Tibial artery (tissue), 4 donors: ENCODE measurements around the gene FEN1.

ENCODE experiments used
- DNase-seq, 2 donors: peaks; one replicate each; pipeline ENCODE4 v3.0.0-alpha.2; 2019
- H3K27ac ChIP-seq, 2 donors: fragments of 200-600 bp; sonication (generic) in 1 of 2; 1 replicate in 1 of 2; 2 replicates in 1 of 2; pipeline ENCODE4 v1.5.1; 2018 to 2019; ENCODE audit warnings: mild to moderate bottlenecking in 1 of 2
- H3K27me3 ChIP-seq, 2 donors: fragments of 200-600 bp; sonication (generic) in 1 of 2; one replicate each; pipeline versions ENCODE4 v1.5.1 to v1.6.0; 2016 to 2019
- H3K36me3 ChIP-seq, 3 donors: fragments of 200-600 bp; sonication (generic) in 2 of 3; one replicate each; pipeline ENCODE4 v1.5.1; 2016 to 2019; ENCODE audit warnings: mild to moderate bottlenecking in 2 of 3
- H3K4me1 ChIP-seq, 4 donors: fragments of 200-600 bp; sonication (generic) in 2 of 4; 1 replicate in 3 of 4; 2 replicates in 1 of 4; pipeline ENCODE4 v1.5.1; 2016 to 2019
- H3K4me3 ChIP-seq, 2 donors: fragments of 200-600 bp; sonication (generic) in 1 of 2; 1 replicate in 1 of 2; 2 replicates in 1 of 2; pipeline ENCODE4 v1.5.1; 2018 to 2019; ENCODE audit warnings: mild to moderate bottlenecking in 2 of 2
- H3K9me3 ChIP-seq, 3 donors: fragments of 200-600 bp; sonication (generic) in 1 of 3; one replicate each; pipeline ENCODE4 v1.5.1; 2016 to 2019
- intact Hi-C: fragments of 100-400 bp; cut with DNase I; formaldehyde crosslinking; loops from one replicate; pipeline ENCODE4 v1.15.0; 2023; ENCODE audit warnings: low total_unique reads
- TF ChIP-seq, protein P1 (sequence below), 2 experiments: fragments of 200-600 bp in 1 of 2; fragments of 450-650 bp in 1 of 2; IDR thresholded peaks; one replicate each; pipeline ENCODE4 v1.5.1; 2017 to 2019; ENCODE audit warnings: antibody characterized with exemption in 2 of 2, mild to moderate bottlenecking in 1 of 2, moderate library complexity in 1 of 2

FEN1 gene

DNA sequence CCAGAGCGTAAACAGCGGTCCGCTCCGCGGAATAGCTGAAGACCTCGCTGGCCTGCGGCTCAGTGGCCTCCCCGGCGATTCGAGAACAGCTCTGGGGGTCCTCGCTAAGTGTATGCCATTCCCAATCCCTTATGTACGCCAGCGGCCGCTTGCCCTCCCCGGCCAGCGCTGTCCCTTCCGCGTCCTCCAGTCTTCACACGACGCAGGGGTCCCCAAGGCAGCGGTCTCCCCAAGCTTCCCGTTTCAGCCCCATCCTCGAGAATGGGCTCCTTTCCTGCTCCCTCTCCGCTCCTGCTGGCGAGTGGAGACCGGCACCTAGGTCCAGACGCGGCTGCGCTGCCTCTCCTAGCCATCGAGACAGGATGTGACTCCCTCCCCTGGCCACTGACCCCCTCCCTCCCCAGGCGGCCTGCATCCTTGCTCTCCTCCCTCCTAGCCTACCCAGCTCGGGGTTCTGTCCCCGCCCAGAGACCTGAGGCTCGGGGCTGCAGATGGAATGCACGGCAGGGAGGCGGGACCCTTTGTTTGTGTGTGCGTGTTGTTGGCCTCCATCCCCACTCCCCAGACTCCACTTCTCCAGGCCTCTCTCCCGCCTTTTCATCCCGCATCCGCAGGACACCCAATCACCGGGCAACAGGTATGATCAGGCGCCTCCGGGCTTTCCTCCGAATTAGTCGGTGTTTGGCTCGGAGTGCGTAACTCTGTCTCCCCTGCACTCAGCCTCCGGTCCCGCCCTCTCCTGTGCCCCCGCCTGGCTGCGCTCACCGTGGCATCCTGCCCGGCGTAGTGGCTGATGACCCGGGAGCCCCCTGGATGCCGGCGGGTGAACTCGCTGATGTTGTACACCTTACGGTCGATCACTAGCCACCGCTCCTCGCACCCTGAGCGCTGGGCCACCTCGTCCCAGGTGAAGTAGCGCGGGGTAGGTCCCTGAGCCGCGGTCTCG lies 23.4 kb downstream of the FEN1 start:
- TF ChIP-seq, protein P1, sequence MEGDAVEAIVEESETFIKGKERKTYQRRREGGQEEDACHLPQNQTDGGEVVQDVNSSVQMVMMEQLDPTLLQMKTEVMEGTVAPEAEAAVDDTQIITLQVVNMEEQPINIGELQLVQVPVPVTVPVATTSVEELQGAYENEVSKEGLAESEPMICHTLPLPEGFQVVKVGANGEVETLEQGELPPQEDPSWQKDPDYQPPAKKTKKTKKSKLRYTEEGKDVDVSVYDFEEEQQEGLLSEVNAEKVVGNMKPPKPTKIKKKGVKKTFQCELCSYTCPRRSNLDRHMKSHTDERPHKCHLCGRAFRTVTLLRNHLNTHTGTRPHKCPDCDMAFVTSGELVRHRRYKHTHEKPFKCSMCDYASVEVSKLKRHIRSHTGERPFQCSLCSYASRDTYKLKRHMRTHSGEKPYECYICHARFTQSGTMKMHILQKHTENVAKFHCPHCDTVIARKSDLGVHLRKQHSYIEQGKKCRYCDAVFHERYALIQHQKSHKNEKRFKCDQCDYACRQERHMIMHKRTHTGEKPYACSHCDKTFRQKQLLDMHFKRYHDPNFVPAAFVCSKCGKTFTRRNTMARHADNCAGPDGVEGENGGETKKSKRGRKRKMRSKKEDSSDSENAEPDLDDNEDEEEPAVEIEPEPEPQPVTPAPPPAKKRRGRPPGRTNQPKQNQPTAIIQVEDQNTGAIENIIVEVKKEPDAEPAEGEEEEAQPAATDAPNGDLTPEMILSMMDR (IDR thresholded peaks at IDR 0.05) = no peak
- intact Hi-C loops = no loop called here
- H3K27ac ChIP-seq = peak overlapping the region; percentile 99
- peaks cover 17 to 22% (median 21%) of the 10 kb centered on the region in 3 donors for H3K36me3 ChIP-seq
- no peaks in the 10 kb centered on the region for H3K9me3 ChIP-seq
- H3K4me1 ChIP-seq = peaks cover 0 to 17% (median 9%) of the 10 kb centered on the region in 4 donors
- no peaks in the 10 kb centered on the region for H3K27me3 ChIP-seq
- peak; percentile 67 to 89 for DNase-seq
- peak overlapping the region; percentile 70 to 77 for H3K4me3 ChIP-seq

DNA sequence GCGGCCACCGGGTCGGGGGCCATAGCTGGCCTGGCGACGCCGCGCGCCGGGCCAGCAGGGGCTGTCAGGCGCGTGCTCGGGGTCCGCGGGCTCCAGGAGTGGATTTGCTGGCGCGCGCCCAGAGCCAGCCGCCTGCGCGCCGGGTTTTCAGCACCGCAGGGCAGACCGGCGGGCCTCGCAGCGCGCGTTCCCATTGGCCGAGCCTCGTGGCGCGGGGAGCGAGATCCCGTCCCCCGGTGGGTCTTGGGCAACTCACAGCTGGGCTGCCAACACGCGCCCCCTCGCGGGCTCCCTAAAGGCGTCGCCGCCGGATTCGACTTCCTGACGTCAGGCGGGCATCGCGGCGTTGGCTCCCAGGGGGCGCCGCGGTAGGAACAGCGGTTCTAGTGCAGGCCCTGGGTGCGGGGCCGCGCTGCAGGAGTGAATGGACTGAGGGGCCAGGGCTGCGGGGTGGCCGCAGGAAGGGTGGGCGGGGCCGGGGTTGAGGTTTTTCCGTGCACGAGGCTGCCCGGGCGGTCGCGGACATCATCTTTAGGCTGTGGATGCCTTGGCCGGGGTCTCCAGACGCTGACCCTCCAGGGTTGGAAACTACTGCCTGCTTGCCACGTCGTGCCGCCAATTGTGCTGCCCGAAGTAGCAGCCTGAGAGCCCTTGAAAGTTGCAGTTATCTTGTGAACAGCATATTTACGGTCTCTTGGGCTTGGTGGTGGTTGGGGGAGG lies 24.2 kb downstream of the FEN1 start, which contains the start of gene FADS1:
Gene FADS1, minus strand, starts transcription at position 268 of the 720 bp plus-strand sequence. Its CDS starts 74 bp downstream, at position 194.
- Histone ChIP-seq H3K4me1 (peaks cover 0 to 17% (median 11%) of the 10 kb centered on the region in 4 donors), H3K36me3 (peaks cover 8 to 13% (median 12%) of the 10 kb centered on the region in 3 donors), H3K4me3 (peak within 1 kb of the TSS; percentile 70 to 77), H3K27me3 (no peaks in the 10 kb centered on the region), H3K27ac (peak within 1 kb of the TSS; percentile 99), H3K9me3 (no peaks in the 10 kb centered on the region)
- intact Hi-C loops = no loop called here
- TF ChIP-seq, protein P1 (IDR thresholded peaks at IDR 0.05) = peak; percentile 47 to 54
- peak; percentile 88 to 98 for DNase-seq

DNA sequence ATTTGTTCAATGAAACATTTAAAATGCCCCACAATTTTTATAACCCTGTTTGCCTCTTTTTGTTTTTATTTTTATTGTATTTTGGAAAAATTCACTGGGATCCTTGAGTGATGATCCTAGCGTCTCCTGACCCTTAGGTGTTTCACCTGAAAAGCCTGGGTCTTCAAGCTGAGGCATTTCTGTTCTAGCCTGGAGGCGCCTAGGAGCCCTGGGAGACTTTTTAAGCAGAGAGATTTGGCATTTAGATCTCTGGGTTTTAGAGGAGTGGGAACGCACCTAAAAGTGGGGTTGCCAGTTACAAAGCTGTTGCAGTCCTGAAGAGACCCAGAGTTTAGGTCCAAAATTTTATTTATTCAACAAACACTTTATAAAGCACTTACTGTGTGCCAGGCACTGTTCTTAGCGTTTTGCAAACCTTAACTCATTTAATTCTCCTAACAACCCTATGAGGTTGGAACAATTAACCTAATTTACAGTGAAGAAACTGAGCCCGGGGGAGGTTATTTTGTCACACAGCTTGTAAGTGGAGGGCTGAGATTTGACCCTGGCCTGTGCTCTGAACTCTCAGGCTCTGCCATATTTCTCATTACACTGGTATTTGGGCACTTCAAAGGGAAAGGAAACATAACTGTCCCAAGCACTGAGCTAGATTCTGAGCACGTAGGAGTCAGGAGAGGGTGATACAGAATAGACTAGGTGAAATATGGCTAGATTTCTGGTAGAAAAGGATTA lies 24.9 kb downstream of the FEN1 start:
- H3K4me3 ChIP-seq = peak overlapping the region; percentile 70 to 77
- intact Hi-C loops = no loop called here
- peak overlapping the region; percentile 99 for H3K27ac ChIP-seq
- H3K36me3 ChIP-seq = peaks cover under 1 to 6% (median 5%) of the 10 kb centered on the region in 3 donors
- peaks cover 0 to 17% (median 11%) of the 10 kb centered on the region in 4 donors for H3K4me1 ChIP-seq
- TF ChIP-seq, protein P1 (IDR thresholded peaks at IDR 0.05) = no peak
- no peaks in the 10 kb centered on the region for H3K27me3 ChIP-seq
- no peaks in the 10 kb centered on the region for H3K9me3 ChIP-seq
- no peak for DNase-seq

DNA sequence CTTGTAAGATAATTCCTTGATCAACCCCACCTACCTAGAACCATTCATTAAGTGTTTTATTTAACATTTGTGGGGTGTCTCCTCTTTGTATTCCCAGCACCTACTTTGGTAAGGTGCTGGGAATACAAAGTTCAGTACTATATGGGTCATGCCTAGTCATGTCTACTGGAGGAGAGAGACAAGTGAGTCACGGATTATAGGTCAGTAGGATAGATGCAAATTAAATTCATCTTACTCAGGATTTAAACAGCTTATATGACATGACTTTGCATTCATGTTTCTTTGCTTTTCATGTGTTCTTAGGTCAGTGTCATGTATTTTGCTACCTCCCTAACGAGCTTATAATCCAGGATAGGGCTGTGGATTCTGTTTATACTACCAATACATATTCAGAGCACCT lies 27.5 kb downstream of the FEN1 start:
- no peak for DNase-seq
- intact Hi-C loops = no loop called here
- no peak overlapping the region for H3K4me3 ChIP-seq
- TF ChIP-seq, protein P1 (IDR thresholded peaks at IDR 0.05) = no peak
- no peaks in the 10 kb centered on the region for H3K9me3 ChIP-seq
- no peaks in the 10 kb centered on the region for H3K36me3 ChIP-seq
- H3K4me1 ChIP-seq = peaks cover 0 to 17% (median 11%) of the 10 kb centered on the region in 4 donors
- H3K27ac ChIP-seq = peak overlapping the region; percentile 5 to 43
- H3K27me3 ChIP-seq = no peaks in the 10 kb centered on the region

DNA sequence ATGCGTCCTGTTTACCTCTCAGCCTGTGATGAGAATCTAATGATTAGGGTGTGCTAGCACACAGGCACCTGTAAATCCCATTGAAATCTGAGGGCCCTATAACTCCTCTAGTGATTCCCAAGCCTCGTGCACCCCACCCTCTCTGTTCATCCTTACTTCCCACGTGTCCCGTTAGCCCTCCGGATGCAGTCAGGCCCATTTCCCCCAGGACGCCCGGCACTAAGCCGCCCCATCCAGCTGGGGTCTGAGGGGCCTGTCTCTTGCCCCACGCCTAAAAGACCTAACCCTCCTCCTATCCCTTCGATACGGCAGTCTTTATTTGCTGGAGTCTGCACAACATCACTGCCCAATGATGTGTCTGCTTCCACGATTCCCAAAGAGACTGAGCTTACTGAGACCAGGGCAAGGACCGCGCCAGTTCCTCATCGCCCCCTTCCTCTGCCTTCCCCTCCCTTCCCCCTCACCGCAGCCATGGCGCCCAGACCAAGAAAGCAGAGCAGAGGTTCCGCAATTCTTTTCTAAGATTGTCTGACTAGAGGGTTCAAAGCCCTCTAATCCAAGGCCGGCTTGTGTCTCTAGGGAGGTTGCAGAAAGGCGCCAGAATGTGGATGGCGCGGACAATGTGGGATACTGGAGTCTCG lies 34.3 kb downstream of the FEN1 start:
- Histone ChIP-seq H3K27ac (peak overlapping the region; percentile 83 to 92), H3K9me3 (no peaks in the 10 kb centered on the region), H3K27me3 (no peaks in the 10 kb centered on the region), H3K4me3 (peak overlapping the region; percentile 81 to 85), H3K4me1 (peaks cover 0 to 49% (median 35%) of the 10 kb centered on the region in 4 donors), H3K36me3 (no peaks in the 10 kb centered on the region)
- DNase-seq = peak in 1 of 2 donors; percentile 40
- intact Hi-C loops = no loop called here
- TF ChIP-seq, protein P1 (IDR thresholded peaks at IDR 0.05) = no peak
